ENCODE results near the gene B3GNT5.

Gene B3GNT5

GRCh38 chr3:183264268-183264667, 11.2 kb downstream of the B3GNT5 start:
- no peak for DNase-seq (ENCODE audit: low read depth in 2 of 2, low spot score in 1 of 2)

- no peak for DNase-seq (ENCODE audit: low read depth in 2 of 2, low spot score in 1 of 2)
Observed at GRCh38 chr3:183265157-183265642, 12.1 kb downstream of the B3GNT5 start.

- no peak for DNase-seq (ENCODE audit: low read depth in 2 of 2, low spot score in 1 of 2)
Observed at GRCh38 chr3:183265834-183266417, 12.9 kb downstream of the B3GNT5 start.

GRCh38 chr3:183266454-183266853, 13.4 kb downstream of the B3GNT5 start:
- DNase-seq (ENCODE audit: low read depth in 2 of 2, low spot score in 1 of 2), result no peak

GRCh38 chr3:183267140-183267539, 14.1 kb downstream of the B3GNT5 start:
- no peak for DNase-seq (ENCODE audit: low read depth in 2 of 2, low spot score in 1 of 2)

- no peak for DNase-seq (ENCODE audit: low read depth in 2 of 2, low spot score in 1 of 2)
Observed at GRCh38 chr3:183268366-183268765, 15.3 kb downstream of the B3GNT5 start.

GRCh38 chr3:183269345-183269744, 16.3 kb downstream of the B3GNT5 start:
- DNase-seq (ENCODE audit: low read depth in 2 of 2, low spot score in 1 of 2), result no peak

GRCh38 chr3:183270344-183270743, 17.3 kb downstream of the B3GNT5 start:
- DNase-seq (ENCODE audit: low read depth in 2 of 2, low spot score in 1 of 2), result no peak

- DNase-seq (ENCODE audit: low read depth in 2 of 2, low spot score in 1 of 2), result no peak
Observed at GRCh38 chr3:183272142-183272541, 19.1 kb downstream of the B3GNT5 start.

- no peak for DNase-seq (ENCODE audit: low read depth in 2 of 2, low spot score in 1 of 2)
Observed at GRCh38 chr3:183272791-183273190, 19.7 kb downstream of the B3GNT5 start.

- DNase-seq (ENCODE audit: low read depth in 2 of 2, low spot score in 1 of 2), result no peak
Observed at GRCh38 chr3:183274609-183275008, 21.6 kb downstream of the B3GNT5 start.

GRCh38 chr3:183275418-183275817, 22.4 kb downstream of the B3GNT5 start:
- no peak for DNase-seq (ENCODE audit: low read depth in 2 of 2, low spot score in 1 of 2)

- DNase-seq (ENCODE audit: low read depth in 2 of 2, low spot score in 1 of 2), result no peak
Observed at GRCh38 chr3:183275937-183276336, 22.9 kb downstream of the B3GNT5 start.

GRCh38 chr3:183277260-183277659, 24.2 kb downstream of the B3GNT5 start:
- DNase-seq (ENCODE audit: low read depth in 2 of 2, low spot score in 1 of 2), result no peak

- no peak for DNase-seq (ENCODE audit: low read depth in 2 of 2, low spot score in 1 of 2)
Observed at GRCh38 chr3:183278479-183279088, 25.5 kb downstream of the B3GNT5 start.

- DNase-seq (ENCODE audit: low read depth in 2 of 2, low spot score in 1 of 2), result no peak
Observed at GRCh38 chr3:183279371-183279770, 26.3 kb downstream of the B3GNT5 start.

GRCh38 chr3:183281126-183281797, 28.2 kb downstream of the B3GNT5 start:
- DNase-seq (ENCODE audit: low read depth in 2 of 2, low spot score in 1 of 2), result no peak

GRCh38 chr3:183283886-183284285, 30.8 kb downstream of the B3GNT5 start:
- no peak for DNase-seq (ENCODE audit: low read depth in 2 of 2, low spot score in 1 of 2)

- DNase-seq (ENCODE audit: low read depth in 2 of 2, low spot score in 1 of 2), result no peak
Observed at GRCh38 chr3:183284570-183284969, 31.5 kb downstream of the B3GNT5 start.

GRCh38 chr3:183285318-183285717, 32.3 kb downstream of the B3GNT5 start:
- no peak for DNase-seq (ENCODE audit: low read depth in 2 of 2, low spot score in 1 of 2)

GRCh38 chr3:183285828-183286457, 32.9 kb downstream of the B3GNT5 start:
- DNase-seq (ENCODE audit: low read depth in 2 of 2, low spot score in 1 of 2), result peak; percentile 81 to 91

All from stimulated activated CD8-positive, alpha-beta memory T cell treated with anti-CD3 and anti-CD28 coated beads, Interleukin-4, amount 100 ng/mL, for 4 hours (primary cell).